C4-2B (cell line): ENCODE data around the gene OGA.

Experiments
- H3K27ac ChIP-seq: fragments of 450-650 bp; 2 replicates; pipeline ENCODE4 v1.5.1; 2017
- ZFX ChIP-seq: fragments of 450-650 bp; IDR thresholded peaks from 2 replicates; pipeline ENCODE4 v1.6.1; 2017
- TF ChIP-seq, protein P1 (sequence below): fragments of 450-650 bp; conservative IDR thresholded peaks from 2 replicates; pipeline ENCODE4 v1.5.1; 2017; ENCODE audit warnings: mild to moderate bottlenecking

OGA gene

DNA sequence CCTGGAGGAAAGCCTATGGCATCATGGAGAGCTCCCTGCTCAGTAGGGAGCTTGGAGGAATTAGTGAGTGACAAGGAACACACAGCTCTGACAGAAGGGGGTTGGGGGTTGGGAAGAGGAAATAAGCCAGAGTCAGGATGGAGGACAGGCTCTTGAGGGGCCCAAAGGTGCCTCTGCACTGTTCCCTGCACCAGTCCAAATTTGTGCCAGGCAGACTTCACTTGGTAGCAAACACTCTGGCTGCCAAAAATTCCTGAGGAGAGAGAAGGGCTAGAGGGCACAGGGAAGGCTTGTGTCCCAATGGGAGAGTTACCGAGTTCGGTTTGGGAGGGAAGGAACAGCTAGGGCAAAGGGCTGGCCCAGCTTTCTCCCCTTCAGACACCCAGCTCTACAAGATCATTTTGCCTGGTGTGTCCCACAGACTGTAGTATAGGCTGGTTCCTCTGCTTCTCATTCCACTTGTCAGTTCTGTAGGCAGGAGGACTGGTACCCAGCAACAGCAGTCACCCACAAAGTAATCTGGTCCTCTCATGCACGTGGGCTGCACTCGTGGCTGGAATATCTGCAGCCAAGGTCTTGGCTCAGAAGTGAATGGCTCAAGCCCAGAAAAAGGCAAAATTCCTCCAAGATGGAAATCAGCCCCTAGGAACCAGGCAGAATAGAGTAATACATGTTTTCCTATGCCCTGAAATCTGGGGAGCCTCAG lies 33.3 kb upstream of the OGA start:
- TF ChIP-seq, protein P1, sequence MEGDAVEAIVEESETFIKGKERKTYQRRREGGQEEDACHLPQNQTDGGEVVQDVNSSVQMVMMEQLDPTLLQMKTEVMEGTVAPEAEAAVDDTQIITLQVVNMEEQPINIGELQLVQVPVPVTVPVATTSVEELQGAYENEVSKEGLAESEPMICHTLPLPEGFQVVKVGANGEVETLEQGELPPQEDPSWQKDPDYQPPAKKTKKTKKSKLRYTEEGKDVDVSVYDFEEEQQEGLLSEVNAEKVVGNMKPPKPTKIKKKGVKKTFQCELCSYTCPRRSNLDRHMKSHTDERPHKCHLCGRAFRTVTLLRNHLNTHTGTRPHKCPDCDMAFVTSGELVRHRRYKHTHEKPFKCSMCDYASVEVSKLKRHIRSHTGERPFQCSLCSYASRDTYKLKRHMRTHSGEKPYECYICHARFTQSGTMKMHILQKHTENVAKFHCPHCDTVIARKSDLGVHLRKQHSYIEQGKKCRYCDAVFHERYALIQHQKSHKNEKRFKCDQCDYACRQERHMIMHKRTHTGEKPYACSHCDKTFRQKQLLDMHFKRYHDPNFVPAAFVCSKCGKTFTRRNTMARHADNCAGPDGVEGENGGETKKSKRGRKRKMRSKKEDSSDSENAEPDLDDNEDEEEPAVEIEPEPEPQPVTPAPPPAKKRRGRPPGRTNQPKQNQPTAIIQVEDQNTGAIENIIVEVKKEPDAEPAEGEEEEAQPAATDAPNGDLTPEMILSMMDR: no peak
- no peak overlapping the region for H3K27ac ChIP-seq

DNA sequence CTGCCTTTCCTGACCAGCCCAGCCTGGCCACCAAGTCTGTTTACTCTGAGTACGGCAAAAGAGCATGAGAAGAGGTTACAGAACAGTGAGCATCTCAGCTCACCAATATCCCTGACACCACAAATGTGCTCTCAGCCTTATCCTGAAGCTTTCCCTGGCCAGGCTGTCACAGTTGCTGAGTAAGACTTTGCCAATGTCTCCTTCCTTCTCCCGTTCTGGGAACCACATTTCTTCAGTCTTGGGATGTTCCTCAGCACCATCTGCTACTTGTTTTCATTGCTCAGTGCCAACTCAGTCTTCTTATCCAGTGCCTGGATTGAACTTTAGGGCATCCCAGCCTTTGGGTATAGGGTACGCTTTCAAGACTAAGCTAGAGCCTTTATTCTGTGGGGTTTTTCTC lies 32.5 kb upstream of the OGA start:
- TF ChIP-seq ZFX: no peak
- TF ChIP-seq, protein P1: no peak
- no peak overlapping the region for H3K27ac ChIP-seq

DNA sequence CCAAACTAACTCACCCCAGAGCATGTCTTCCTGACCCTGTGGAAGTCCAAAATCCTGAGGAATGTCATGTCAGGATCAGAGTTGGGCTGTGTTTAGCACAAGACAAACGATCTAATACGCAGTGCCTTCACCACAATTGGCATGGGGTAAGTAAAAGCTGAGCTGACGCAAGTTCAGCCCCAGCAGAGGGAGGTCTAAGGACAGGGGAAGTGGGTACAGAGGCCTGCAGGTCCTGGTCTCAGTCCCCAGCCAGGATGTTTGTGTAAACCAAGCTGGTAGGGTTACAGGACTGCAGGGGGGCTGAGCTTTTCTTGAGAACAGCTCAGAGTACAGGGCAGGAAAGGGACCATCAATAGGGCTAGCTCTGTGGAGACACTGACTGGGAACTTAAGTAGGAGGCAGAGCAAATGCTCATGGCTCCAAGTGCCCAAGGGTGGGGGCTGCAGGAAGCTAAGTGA lies 30.7 kb upstream of the OGA start:
- no peak overlapping the region for H3K27ac ChIP-seq
- no peak for TF ChIP-seq ZFX
- TF ChIP-seq, protein P1: no peak

DNA sequence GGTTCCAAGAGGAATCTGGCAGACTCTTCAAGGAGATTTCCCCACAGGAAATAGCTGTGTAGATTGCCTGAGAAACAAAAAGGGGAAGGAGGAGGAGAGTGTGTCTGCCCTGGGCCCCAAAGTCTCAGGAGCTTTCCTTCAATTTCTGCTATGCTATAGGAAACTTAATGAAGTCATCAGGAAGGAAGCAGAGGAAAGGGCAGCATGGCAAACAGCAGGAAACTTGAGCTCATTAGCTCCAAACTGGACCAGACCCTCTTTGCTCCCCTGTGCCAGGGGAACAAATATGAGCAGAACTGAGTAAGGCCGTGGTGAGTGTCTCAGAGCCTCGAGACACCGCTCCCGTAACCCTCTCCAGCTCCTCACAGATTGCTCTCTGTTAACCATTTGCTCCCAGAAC lies 30.2 kb upstream of the OGA start:
- TF ChIP-seq ZFX: no peak
- TF ChIP-seq, protein P1: no peak
- H3K27ac ChIP-seq: no peak overlapping the region

DNA sequence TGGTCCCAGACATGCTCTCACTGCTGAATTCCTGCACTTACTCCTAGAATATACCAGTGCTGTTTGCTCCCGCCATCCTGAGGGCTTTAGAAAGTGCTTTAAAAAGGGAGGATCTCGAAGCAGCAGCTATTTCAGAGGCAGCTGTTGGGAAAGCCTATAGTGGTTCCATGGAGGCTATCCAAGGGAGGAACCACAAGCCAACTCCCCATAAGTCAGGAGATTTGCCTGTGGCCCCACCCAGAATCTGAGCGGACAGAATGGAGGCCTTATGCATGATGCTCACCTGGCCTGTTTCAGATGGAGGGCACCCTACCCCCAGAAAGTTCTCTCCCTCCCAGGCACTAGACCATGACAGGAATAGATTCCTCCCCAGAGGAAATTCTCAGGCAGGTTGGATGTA lies 27.6 kb upstream of the OGA start:
- no peak overlapping the region for H3K27ac ChIP-seq
- TF ChIP-seq ZFX: no peak

DNA sequence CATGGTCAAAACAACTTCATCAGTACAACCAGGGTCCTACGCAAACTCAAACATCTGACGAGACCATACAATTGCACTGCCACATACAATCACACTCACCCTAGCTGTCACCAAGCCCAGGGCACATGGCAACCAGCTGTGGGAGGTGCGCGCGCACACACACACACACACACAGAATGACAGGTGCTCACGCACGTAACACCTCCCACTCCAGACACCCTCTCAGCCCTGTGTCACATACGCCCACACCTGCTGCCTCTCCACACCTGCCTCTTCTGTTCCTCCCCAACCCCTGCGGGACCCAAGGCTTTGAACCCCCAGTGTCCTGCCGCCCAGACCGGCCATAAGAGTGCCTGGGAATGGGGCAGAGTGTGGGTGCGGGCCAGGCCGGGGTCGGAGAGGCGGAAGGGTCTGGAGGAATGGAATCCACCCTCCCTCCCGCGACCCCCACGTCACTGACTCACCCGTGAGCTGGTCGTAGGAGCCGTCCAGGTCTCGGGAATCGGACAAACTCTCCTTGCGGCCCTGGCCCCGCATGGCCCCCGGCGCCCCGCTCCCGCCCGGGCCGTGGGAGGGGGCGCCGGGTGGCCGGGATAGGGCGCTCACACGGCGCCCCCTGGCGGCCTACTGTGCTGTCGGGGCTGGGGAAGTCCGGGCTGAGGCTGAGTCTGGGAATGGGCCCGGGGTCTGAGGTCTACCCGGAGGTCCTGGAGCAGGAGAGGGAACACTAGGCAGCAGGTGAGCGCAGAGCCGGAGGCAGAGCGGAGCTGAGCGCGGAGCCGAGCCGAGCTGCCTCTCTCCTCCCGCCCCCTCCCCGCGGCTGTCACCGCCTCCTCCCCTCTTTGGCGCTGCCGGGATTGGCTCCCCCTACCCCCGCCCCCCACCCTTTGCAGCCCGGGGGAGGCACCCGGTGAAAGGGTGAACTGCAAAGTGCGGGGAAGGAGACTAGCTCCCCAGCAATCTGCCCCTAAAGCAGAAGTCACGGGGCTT lies 25.1 kb upstream of the OGA start, which contains the start of gene KCNIP2:
Gene KCNIP2, minus strand, starts transcription at position 769 of the 990 bp plus-strand sequence. Its CDS starts 232 bp downstream, at position 537.
- no peak within 1 kb of the TSS for H3K27ac ChIP-seq

DNA sequence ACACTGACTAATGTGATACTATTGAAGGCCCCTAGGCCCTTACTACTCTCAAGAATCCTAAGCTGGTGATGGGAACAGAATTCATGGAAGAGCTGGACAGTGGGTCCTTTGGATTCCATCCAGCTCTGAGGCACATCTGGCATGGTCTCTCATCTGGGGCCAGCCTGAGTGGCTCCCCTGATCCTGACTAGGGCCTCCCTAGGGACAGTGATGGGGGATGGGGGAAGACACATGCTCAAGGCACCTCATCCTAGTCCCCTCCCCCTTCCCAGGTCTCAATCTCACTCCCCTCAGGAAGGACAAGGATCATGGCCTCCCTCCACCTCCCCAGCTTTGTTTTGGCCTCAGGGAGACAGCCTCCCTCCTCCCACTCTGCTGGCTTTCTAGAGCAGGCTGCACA lies 23.6 kb upstream of the OGA start:
- TF ChIP-seq, protein P1: no peak
- TF ChIP-seq ZFX: no peak

More for the DNA sequence above, 25.1 kb upstream of the OGA start, which contains the start of gene KCNIP2:
- TF ChIP-seq ZFX: no peak
- TF ChIP-seq, protein P1: peak; percentile 75

More for the DNA sequence above, 23.6 kb upstream of the OGA start:
- no peak overlapping the region for H3K27ac ChIP-seq
